Type B pancreatic cell (in vitro differentiated cells): ENCODE data around the gene FOXK2. TPM values are rescaled to one million over a fixed set of nuclear protein-coding genes. Genes with fewer than 3 reads are reported as not detected.

Source experiments
- DNase-seq: peaks from one replicate; pipeline ENCODE4 v3.0.0; 2021; ENCODE audit warnings: mixed read lengths; ENCODE audit not compliant: unreplicated experiment; ENCODE audit errors: extremely low spot score
- H3K27ac Mint-ChIP-seq: 2 replicates; pipeline ENCODE4 v1.8.0; 2021; ENCODE audit warnings: mild to moderate bottlenecking, mixed read lengths
- H3K27me3 Mint-ChIP-seq: 2 replicates; pipeline ENCODE4 v1.8.0; 2021; ENCODE audit warnings: mixed read lengths
- H3K36me3 Mint-ChIP-seq: 2 replicates; pipeline ENCODE4 v1.8.0; 2021; ENCODE audit warnings: mixed read lengths
- H3K4me1 Mint-ChIP-seq: one replicate; pipeline ENCODE4 v1.8.0; 2021; ENCODE audit warnings: mixed read lengths; ENCODE audit not compliant: unreplicated experiment
- H3K4me3 Mint-ChIP-seq: 2 replicates; pipeline ENCODE4 v1.8.0; 2021; ENCODE audit warnings: mild to moderate bottlenecking, mixed read lengths
- H3K9me3 Mint-ChIP-seq: 2 replicates; pipeline ENCODE4 v1.8.0; 2021; ENCODE audit warnings: mixed read lengths
- long read RNA-seq: library from polyadenylated mRNA; unstranded; transcript quantifications from one replicate; pipeline ENCODE4 v2.0.0, GENCODE V29; 2020
- total RNA-seq: library from RNA; stranded (reverse); gene quantifications from 2 replicates; pipeline ENCODE4 v1.2.1, GENCODE V29; 2021; ENCODE audit warnings: low replicate concordance
- TF ChIP-seq, protein P1 (sequence below): fragments of 200-600 bp; sonication (generic); conservative IDR thresholded peaks from 2 replicates; pipeline ENCODE4 v1.5.0; 2021; ENCODE audit warnings: antibody characterized with exemption, mild to moderate bottlenecking

FOXK2 gene
- total RNA-seq = 59.5 and 75.5 TPM in 2 replicates
- long read RNA-seq, full-length matches to known transcripts = 10 of 31 reads
- long read RNA-seq, partial matches to known transcripts = 14 of 31 reads
- long read RNA-seq, other reads (novel, unspliced or antisense) = 7 of 31 reads

DNA sequence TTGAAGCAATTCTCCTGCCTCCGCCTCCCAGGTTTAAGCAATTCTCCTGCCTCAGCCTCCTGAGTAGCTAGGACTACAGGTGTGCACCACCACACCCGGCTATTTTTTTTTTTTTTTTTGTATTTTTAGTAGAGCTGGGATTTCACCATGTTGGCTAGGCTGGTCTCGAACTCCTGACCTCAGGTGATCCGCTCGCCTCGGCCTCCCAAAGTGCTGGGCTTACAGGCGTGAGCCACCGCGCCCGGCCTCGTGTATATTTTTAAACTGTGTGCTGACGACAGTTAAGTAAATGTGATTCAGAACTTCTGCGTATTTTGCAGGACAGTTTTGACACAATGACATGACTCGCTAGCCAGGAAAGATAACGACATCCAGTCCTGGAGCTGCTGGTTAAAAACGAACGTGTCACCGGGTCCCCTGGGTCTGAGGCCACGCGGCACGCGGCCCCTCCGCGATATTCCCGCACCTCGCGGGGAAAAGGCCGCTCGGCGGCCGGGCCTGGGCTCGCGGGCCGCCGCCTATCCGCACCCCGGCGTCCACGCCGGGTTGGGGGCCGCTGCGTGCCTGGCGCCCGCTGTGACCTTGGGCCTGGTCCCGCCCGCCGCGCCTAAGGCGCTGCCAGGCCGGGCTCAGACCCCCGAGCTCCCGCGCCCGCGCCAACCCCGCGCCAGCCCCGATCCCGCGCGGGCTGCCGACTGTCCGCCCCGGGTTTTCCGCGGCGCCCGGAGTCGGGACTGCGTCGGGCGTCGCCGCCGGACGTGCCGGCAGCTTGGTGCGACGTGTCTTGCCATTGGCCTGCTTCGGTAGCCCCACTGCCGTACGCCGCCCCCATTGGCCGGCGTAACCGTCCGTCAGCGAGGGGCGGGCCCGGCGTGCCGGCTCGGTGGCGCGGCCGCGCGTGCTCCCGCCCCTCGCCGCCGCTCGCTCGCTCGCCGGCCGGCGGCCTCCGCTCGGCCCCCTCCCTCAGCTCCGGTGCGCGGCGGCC lies at the start of gene FOXK2:
FOXK2 (plus strand) TSS at position 907 of the 985 bp plus-strand sequence. CDS start 157 bp downstream, outside the sequence.
- Mint-ChIP-seq H3K27me3 (no peaks in the 10 kb centered on the region), H3K9me3 (no peaks in the 10 kb centered on the region), H3K4me1 (peaks cover 12% of the 10 kb centered on the region), H3K27ac (peak within 1 kb of the TSS; percentile 92), H3K36me3 (peaks cover 7% of the 10 kb centered on the region), H3K4me3 (peak within 1 kb of the TSS; percentile 93)
- TF ChIP-seq, protein P1, sequence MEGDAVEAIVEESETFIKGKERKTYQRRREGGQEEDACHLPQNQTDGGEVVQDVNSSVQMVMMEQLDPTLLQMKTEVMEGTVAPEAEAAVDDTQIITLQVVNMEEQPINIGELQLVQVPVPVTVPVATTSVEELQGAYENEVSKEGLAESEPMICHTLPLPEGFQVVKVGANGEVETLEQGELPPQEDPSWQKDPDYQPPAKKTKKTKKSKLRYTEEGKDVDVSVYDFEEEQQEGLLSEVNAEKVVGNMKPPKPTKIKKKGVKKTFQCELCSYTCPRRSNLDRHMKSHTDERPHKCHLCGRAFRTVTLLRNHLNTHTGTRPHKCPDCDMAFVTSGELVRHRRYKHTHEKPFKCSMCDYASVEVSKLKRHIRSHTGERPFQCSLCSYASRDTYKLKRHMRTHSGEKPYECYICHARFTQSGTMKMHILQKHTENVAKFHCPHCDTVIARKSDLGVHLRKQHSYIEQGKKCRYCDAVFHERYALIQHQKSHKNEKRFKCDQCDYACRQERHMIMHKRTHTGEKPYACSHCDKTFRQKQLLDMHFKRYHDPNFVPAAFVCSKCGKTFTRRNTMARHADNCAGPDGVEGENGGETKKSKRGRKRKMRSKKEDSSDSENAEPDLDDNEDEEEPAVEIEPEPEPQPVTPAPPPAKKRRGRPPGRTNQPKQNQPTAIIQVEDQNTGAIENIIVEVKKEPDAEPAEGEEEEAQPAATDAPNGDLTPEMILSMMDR = no peak
- DNase-seq = peak; percentile 96

DNA sequence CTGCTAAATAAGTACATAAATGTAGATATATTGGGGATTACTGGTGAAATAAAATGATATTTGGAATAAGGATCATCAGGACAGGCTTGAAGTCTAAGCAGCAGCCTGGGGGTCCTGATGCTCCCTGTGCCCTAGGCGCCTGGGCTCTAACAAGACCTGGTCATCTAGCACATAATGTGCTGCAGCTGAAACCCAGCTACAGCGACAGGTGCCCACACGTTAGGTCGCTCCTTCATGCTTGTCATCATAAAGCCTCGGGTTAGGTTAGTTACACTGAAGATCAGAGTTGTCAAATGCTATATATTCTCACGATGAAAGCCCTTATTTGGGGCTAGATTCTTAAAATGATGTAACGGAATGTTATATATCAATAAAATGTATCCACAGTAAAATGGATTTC lies 49.5 kb upstream of the FOXK2 start:
- TF ChIP-seq, protein P1 = no peak
- Mint-ChIP-seq H3K27me3 (no peaks in the 10 kb centered on the region), H3K36me3 (peaks cover 27% of the 10 kb centered on the region), H3K27ac (no peak overlapping the region), H3K9me3 (no peaks in the 10 kb centered on the region), H3K4me3 (no peak overlapping the region), H3K4me1 (no peaks in the 10 kb centered on the region)
- no peak for DNase-seq

DNA sequence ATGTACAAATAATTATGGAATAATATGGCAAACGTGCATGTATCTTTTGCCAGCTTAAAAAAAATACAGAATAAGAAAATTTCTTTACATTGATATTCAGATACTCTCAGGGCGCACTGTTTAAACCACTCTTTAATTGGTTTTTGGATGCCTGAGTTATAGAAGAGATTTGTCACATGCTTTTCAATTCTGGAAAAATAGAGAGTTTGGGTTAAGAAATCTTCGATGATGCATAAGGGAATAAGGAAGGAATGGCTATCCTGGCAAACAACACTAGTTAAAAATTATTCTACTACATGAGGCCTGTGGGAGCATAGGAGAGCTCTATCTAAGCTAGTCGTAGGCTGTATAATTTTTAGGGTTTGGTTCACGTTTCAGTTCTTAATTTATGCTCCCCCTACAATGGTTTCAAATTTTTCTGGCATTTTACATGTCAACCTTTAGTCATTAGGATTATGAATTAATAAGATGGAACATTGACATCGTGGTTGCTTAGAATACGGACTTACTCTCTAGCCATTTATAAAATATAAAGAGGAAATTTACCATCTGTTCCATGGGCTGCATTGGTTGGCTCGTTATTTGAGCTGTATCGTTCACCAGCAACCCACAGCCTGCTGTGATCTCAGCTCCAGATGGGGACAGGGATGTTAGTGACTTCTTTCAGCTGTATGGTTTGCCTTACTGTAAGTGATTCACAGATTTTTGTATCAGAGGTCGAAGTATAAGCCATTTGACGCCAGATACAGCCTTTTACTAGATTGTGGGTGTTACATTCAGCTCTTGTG lies 45.1 kb upstream of the FOXK2 start:
- H3K9me3 Mint-ChIP-seq = no peaks in the 10 kb centered on the region
- H3K4me1 Mint-ChIP-seq = no peaks in the 10 kb centered on the region
- DNase-seq = no peak
- H3K27ac Mint-ChIP-seq = no peak overlapping the region
- TF ChIP-seq, protein P1 = no peak
- H3K36me3 Mint-ChIP-seq = peaks cover 16% of the 10 kb centered on the region
- H3K27me3 Mint-ChIP-seq = no peaks in the 10 kb centered on the region
- H3K4me3 Mint-ChIP-seq = no peak overlapping the region

DNA sequence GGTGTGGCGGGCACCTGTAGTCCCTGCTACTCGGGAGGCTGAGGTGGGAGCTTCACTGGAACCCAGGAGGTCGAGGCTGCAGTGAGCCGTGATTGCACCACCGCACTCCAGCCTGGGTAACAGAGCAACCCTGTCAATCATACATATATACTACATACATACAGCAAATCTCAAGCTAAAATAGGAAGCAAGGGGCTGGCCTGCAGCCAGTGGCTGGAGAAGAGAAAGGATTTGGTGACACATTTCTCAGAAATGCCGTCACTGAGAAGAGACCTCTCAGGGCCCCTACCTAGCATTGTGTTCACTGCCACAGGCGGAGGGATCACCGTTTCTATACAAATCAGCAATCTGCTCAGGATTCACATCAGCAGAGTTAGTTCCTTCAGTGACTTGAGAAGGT lies 44.1 kb upstream of the FOXK2 start:
- no peaks in the 10 kb centered on the region for H3K4me1 Mint-ChIP-seq
- TF ChIP-seq, protein P1 = no peak
- no peak for DNase-seq
- H3K4me3 Mint-ChIP-seq = no peak overlapping the region
- no peak overlapping the region for H3K27ac Mint-ChIP-seq
- peaks cover 11% of the 10 kb centered on the region for H3K36me3 Mint-ChIP-seq
- H3K27me3 Mint-ChIP-seq = no peaks in the 10 kb centered on the region
- no peaks in the 10 kb centered on the region for H3K9me3 Mint-ChIP-seq

DNA sequence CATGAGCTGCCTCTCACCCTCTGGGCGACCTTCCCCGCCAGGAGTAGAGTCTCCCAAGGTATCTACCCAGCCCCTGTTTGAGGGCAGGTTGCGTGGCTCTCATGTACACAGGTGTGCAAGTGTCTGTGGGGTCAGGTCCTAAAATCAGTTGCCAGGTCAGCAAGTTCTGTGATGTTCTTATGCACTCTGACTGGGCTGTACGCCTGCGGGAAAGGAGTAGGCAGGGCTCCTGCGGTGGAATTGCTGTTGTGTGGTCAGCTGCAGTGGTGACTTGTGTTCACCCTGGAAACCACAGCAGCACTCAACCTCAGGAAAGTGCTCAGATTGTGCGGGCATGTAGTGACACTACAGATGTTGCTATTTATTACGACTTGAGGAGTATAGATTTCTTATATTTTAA lies 41.6 kb upstream of the FOXK2 start:
- peaks cover 15% of the 10 kb centered on the region for H3K36me3 Mint-ChIP-seq
- no peak overlapping the region for H3K27ac Mint-ChIP-seq
- no peaks in the 10 kb centered on the region for H3K27me3 Mint-ChIP-seq
- H3K9me3 Mint-ChIP-seq = no peaks in the 10 kb centered on the region
- TF ChIP-seq, protein P1 = no peak
- no peak for DNase-seq
- H3K4me1 Mint-ChIP-seq = no peaks in the 10 kb centered on the region
- H3K4me3 Mint-ChIP-seq = no peak overlapping the region
